Astrocyte (in vitro differentiated cells and primary cell): Measurements from ENCODE around the gene TMEM120B.

ENCODE experiments used
- CTCF ChIP-seq: IDR thresholded peaks from 2 replicates; pipeline ENCODE4 v1.5.1; 2011; ENCODE audit warnings: low read depth, mild to moderate bottlenecking, inconsistent platforms, low read length, moderate library complexity; ENCODE audit not compliant: insufficient read depth
- EZH2 ChIP-seq: IDR thresholded peaks from 2 replicates; pipeline ENCODE4 v1.6.1; 2012; ENCODE audit warnings: mild to moderate bottlenecking, low read length, inconsistent platforms; ENCODE audit not compliant: insufficient read depth

- TF ChIP-seq CTCF (no peak), EZH2 (no peak)
Observed at GRCh38 chr12:121823727-121824115, 111.2 kb downstream of the TMEM120B start.
